GM19025 (cell line): ENCODE measurements around the gene STMN1.

ENCODE experiments used
- ATAC-seq: cut with Tn5 transposase; IDR thresholded peaks from one replicate; pipeline ENCODE4 v1.9.1; 2021; ENCODE audit warnings: mild to moderate bottlenecking, low read depth, moderate library complexity; ENCODE audit not compliant: unreplicated experiment

Gene STMN1

DNA sequence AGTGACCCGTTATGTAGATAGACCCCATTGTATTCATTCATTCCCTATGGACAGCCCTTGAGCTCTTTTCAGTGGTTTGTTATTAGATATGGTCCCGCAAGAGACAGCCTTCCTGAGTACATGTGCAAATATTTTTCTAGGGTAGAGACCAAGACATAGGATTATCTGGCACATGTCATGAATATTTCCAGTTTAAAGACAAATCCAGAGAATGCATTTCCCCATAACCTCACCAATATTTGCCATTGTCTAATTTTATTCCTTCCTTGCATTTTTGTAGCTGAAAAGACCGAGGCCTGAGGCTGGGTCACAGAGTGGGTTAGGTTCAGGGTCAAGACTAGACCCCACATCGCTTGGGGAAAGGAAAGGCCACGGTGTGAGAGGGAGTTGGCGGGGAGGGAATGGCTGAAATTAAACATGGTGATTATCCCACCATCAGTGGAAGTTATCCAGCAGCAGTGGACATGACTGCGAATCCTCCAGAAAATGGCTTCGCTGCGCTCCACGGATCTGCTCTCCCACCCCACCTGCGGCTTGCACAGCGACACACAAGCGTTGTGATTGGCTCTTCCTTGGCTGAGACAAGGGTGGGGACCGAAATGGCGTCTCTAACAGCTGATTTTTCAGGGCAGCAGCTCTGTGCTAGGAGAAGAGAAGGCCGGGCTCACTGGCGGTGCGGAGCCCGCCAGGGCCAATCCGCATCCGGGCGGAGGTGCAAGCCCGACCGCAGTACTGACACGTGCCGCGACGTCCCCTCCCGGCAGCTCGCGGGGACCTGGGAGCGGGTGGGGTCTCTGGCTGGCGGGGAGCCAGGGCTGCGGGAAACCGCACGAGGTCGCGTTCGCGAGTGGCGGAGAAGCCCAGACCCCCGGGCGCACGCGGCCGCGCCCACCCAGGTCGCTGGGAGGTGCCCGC, 16.1 kb upstream of the STMN1 start:
- no peak for ATAC-seq

DNA sequence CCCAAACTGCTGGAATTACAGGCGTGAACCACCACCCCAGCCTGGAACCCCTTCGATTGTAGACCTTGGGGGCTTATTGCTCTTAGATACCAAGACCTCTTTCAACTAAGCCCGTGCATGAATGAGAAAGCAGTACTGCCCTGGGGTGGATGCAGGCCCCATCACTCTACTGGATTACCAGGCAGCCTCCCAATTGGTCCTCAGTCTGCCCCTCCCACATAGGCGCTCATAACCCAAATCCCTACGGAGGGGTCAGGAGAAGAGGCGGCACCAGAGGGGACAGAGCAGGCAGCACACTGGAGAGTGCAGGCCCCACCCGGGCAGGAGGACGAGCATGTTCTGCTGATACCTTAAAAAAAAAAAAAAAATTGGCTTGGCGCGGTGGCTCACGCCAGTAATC, 12.4 kb upstream of the STMN1 start:
- no peak for ATAC-seq

DNA sequence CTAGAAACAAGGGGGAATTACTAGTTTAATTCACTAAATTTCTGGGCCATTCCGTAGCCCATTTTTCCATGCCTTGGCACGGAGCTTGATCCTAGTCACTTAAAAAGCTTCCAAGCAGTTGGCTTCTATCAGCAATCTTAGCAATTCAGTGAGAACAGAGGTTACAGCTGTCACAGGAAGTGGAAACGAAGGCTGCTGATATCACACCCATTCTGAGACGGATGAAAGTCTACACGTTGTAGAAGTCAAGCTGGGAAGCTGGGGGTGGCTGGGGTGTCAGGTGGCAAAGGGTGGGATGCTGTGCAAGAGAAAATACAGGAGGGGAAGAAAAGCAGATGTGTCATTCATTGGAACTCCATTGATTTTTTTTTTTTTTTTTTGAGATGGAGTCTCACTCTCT, 11.8 kb upstream of the STMN1 start:
- ATAC-seq: no peak

DNA sequence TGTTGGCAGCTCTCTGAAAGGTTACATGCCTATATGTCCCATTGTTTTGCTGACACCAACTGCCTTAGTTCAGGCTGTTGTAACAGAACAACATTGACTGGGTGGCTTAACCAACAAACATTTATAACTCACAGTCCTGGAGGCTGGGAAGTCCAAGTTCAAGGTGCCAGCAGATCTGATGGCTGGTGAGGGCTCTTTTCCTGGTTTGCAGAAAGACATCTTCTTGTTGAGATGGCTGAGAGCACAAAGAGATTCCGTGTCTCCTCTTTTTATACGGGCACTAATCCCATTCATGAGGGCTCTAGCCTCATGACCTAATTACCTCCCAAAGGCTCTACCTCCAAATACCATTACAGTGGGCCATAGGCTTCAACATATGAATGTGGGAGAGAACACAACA, 10.2 kb upstream of the STMN1 start:
- no peak for ATAC-seq

DNA sequence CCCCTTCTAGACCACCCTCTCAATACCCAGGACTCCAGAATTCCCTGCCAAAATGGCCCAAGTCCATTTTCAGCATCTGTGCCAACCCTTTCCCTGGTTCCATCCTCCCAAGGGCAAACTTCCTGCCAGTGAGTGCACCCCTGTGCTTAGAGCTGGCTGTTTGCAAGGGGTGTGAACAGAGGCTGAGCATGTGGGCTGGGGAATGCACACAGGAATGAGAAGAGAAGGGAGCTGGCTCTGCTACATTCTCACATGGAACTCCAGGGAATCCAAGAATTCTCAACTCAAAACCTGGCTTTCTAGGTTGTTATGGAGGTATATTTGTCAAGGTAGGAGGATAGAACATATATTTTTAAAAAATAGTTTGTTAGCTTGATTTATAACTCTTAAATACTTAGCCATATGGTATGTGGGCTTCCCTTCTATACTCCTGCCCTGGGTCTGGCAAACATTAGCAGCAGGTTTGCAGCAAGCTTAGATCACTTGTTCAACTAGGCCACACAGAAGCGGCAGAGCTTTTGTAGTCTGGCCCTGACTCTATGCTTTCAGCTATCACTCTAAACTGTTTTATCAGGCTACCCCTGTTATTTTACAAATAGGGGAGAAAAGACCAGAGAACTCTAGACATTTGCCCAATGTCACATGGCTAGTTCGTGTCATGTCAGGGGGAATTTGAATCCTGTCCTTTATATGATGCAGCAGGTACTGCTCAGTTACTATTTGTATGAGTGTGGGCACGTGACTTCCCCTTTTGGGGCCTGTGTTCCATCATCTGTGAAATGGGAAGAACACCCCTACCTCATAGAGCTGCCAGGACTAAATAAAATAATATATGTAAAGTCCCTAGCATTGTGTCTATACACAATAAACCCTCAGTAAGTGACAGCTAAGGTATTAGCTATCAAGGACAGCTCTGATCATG, 8.1 kb upstream of the STMN1 start:
- no peak for ATAC-seq

DNA sequence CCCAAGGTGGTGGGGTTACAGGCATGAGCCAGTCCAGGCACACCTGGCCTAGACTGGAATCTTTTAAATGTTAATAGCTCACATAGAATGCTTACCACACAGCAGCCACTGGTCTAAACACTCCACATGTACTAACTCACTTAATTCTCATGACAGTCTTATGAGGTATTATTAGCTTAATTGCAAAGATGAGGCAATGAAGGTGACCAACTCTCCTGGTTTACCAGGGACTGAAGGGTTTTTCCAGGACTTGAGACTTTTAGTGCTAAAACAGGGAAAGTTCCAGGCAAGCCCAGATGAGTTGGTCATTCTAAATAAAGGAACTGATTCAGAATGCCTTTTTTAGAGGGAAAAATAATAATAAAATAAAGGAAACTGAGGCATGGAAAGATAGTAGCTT, 7.0 kb upstream of the STMN1 start:
- ATAC-seq: no peak

DNA sequence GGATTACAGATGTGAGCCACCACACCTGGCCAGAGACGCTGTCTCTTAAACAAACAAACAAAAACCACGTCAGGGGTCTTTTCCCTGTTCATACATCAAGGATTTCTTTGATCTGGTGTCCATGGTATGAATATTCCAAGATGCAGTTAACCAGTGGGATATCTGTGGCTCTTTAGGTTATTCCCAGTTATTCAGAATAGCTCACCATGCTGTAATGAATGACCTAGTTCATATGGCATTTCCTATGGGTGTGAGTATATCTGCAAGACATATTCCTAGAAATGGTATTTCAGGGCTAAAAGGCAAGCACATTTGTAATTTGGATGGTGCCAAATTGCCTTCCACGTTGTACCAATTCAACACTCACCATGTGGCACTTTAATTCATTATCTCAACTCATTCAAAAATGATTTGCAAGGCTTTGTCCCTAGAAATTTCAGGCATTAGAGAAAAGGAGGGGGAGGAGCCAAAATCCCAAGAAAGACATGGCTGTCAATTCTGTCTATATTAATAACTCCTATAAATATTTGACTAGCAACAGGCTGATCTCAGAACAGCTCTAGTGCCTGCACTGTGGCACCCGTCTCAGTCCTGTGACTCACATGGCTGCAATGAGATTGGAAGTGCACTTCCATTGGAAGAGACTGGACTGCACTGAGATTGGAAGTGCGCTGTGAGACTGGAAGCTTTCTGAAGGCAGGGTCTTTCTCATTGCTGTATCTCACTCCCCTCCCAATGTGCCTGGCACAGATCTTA, 6.0 kb upstream of the STMN1 start:
- no peak for ATAC-seq

DNA sequence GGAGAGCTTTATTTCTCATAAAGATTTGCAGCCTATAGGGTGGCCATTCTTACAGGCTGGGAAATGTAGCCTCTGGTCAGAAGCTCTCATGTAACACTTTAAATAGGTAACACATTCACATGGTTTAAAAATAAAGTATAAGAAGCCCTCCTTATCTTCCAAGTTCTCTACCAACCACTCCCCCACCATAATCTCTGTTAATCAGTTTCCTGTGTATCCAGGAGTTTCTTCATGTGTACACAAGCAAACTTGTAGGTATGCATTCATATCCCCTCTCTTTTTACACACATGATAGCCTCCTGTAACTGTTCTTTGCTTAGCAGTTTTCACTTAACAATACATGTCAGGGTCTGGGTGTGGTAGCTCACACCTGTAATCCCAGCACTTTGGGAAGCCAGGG, 4.9 kb upstream of the STMN1 start:
- ATAC-seq: no peak

DNA sequence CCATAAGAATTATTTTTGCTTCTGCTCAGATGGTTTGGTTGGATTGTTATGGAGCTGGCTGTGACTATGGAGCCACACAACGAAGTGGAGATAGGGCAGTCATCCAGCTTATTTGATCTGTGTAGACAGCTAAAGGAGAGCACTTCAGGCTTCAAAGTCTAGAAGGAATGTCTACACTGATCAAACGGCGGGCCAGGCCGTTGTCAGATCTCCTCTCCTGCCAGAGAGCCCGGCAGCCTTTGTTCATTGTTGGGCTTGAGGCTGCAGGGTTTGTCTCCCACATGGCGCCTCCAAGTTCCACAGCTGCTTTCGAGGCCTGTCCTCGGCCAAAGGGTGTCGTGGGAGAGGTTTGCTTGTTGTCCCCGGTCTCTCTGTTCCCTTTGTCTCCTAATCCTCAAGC, 2.8 kb upstream of the STMN1 start:
- ATAC-seq: no peak

DNA sequence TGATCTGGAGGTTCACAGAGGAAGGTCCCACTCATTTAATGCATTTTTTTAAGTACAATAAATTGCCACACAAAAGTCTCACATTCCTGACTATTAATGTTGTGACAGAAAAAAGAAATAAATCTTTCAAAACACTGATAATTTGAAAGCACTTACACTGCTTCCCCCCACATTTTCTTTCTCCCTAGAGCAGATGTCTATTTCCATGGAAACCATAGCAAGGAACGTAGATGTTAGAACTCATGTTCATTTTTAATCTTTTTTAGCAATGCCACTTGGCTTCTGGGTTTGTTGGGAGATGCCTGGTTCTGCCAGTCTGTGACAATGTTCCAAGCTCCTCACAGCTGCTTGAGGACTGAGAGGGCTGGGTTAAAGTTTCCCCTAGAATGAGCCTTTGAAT, 1.9 kb upstream of the STMN1 start:
- ATAC-seq: no peak

DNA sequence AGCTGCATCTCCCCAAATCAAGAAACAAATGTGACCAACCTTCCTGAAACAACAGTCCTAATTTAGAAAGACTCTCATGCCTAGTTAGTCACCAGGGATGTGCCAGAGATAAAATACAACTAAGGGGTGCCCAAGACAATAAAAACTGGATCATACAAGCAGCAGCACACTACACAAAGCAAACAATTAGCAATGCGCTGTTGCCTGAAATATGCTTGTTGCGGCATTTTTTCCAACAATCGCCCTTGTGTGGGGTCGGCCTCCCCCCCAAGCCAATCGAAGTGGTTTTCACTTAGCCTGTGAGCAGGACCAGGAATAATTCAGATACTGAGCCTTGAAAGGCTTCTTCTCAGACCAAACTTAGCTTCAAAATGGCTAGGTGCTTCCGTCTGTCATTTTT, 1.4 kb upstream of the STMN1 start:
- ATAC-seq: no peak

DNA sequence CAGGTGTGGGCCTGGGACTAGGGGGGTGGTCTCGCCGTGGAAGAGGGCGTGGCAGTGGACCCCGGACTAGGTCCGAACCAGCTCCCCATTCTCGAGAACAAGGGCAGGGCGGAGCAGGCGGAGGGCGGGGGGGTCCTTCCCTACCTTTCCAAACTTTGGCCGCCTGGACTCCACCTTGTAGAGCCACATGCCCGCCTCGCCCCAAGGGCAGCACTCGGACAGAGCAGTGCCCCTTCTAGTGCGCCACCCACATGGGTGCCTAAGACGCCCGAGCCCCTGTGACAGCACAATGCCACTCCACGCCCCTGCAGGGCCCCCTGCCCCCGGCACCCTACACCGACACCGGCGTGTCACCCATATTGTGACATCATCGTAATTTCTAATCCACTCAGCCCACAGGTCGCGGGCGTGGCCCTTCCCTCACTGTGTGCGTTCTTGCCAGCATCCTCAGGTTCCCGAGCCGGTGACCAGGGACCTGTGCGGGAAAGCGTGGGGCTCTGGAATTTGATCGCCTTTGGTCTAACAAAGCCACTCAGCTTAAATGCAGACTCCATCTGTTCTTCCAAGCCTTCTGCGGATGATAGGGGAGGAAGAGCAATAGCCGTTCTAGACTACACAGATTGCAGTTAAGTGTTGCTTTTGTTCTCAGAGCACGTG, 553 bp upstream of the STMN1 start:
- peak; percentile 2 for ATAC-seq

DNA sequence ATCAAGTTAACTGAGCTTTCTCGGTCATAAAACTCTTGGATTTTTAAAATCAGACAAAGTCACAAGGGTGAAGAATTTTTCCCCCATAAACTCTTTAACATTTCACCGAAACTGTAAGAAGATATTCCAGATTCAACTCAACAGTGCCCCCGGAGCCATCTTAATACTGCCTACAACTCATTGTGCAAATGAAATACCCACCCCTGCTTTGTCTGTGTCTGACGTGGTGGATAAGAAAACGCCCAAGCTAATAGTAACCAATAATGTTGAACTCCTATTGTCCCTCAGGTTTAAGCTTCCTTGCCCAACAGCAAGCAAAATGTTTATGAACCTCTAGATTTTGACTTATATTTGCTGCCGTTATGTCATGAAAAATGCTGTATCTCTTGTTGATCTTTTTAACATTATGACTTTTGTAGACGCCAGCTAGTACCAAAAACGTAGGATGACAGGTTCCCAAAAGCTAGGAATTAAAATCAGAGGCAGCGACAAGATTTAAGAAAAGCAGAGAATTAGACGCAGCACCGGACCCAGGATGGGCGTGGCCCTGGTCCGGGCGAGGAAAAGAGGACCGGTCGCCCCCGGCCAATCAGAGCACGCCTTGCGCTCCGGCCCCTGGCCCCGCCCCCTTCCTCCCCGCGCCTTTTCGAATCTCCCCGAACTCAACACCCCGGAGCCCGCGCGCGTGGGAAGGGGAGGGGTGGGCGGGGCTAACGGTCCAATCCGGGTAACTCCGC, 1.1 kb downstream of the STMN1 start:
- ATAC-seq: peak; percentile 71

DNA sequence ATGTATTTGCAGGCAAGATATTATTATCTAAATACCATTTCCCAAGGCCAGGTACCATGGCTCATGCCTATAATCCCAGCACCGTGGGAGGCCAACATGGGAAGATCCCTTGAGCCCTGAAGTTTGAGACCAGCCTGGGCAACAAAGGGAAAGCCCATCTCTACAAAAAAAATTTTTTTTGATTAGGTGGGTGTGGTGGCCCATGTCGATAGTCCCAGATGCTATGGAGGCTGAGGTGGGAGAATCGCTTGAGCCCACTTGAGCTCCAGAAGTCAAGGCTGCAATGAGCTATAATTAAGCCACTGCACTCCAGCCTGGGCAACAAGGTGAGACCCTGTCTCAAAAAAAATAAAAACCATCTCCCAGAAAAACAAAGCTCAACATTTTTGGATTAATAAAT, 2.2 kb downstream of the STMN1 start:
- no peak for ATAC-seq

DNA sequence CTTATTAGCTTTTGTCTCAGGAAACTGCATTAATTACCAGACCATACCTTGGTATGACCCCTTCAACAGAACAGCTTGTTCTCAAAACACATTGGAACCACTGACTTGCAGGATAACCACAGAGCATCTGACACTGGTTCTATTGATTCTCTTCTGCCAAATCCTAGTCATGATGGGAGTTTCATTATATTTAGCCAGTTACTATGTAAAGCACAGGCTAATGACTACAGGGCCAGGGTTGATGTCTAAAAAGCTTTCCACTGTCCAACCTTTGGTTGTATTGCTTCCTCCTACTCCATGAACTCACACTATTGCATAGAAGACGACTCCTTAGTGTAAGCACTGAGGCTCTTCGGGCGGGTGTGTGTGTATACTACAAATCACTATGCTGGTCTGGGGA, 3.8 kb downstream of the STMN1 start:
- ATAC-seq: no peak

DNA sequence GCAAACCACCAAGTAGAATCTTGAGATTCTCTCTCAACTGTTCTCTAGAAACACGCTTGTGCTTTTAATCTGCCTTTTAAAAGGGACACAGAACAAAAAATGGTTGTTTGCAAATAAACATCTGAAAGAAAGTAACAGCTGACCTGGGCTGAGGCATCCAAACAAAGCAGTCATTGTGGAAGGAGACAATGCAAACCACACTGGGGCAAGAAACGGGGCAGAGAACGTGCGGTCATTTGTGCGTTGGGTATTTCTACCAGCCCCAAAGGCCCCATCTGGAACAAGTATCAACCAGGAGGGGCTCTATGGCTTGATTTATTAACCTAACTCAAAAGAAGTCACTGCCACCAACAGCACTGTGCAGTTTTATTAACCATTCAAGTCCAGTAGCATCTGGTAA, 6.0 kb downstream of the STMN1 start:
- ATAC-seq: no peak

DNA sequence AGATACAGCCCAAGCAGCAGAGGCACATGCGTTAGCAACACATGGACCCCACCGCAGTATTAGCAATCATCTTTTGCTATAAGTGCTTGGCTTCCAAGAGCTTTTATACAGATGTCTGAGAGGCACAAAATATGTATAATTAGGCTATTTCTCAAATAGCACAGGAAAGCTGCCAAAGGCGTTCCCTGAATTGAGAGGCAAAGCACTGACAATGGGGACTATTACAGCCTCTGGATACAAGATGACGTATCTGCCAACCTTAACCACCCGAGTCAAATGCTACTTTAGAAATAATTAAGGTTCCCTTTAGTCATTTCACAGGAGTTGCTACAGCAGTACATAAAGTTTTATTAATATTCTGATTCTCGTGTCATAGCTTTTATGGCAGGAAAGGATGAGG, 6.4 kb downstream of the STMN1 start:
- ATAC-seq: no peak

DNA sequence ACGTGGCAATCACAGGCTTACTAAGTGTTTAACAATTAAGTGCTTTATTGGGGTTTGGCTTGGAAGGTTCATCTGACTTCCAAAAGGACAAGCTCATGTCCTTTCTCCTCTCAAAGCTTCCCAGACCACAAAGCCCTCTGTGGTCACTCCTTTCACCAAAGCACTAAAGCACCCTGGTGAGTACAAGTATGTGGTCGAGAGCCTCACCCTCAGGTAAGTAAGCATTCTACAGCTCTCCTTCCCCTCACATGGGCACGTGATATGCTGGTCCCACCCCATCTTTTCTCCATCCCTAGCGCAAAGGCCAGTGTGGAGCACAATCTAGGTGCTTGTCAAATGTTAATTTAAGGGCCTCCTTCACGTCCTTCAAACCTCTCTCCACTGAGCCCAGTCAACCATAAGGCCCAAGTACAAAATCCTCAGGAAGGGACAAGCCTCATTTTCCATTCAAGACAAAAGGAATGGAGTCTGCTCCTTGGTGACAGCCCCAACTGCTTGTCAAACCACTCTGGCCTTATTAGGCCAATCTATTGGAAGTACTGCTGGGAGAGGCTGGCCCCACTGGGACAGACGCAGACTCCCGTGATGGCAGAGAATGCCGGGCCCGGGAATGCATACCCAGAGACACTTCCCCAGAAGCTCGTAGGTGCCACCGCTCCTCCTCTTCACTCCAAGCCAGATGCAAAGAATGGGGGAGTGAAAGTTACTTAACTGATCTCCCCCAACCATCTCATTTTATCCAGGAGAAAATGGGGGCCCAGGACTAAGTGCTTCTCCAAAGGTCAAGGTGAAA, 7.8 kb downstream of the STMN1 start:
- no peak for ATAC-seq

DNA sequence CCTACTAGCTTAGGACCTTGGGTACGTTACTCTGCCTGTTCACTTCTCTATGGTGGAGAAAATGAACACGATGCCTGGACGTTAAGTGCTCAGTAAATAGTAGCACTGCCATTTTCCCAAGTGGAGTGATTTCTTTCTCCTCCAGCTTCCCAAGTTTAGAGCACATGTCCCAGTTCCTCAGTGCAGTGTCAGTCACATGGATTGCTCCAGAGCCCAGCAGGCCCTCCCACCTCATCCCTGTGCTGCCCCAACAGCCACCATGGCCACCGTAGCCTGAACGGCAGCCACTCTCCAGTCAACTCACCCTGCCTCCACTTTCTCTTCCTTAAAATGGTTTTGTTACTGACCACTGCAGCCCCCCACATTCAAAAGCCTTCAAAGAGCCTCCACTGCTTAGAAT, 8.5 kb downstream of the STMN1 start:
- no peak for ATAC-seq
